Hypothalamus (tissue), 51 donors: ENCODE measurements around the gene SH3TC2.

ENCODE experiments used
- DNase-seq, 51 donors: peaks; one replicate each; lab custom pipeline; 2025; lab: John Stamatoyannopoulos, UW

The SH3TC2 gene

DNA sequence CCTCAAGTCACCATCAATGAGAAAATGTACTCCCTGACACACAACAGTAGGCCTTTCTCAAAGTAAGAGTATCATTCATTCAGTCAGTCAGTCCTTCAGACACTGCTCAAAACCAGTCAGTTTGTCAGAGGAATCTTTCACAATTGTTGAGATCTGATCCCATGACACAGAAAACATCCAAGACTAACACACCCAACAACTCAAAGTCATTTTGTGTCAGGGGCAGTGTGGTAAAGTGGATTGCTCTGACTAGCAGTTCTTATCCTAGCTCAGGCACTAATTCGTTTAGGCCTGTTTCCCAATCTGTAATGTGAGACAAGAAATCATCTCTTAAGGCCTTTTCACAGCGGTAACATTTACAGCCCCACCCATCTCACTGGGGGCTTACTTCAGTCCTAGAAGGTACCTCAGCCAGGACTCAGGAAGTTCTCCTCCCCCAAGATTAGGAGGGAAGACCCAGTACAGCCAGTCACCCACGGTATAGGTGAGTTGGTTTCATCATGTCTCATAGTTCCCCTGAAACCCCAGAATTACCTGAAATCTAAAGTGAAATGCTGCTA is 31.9 kb downstream of the SH3TC2 start:
- DNase-seq: no peak

DNA sequence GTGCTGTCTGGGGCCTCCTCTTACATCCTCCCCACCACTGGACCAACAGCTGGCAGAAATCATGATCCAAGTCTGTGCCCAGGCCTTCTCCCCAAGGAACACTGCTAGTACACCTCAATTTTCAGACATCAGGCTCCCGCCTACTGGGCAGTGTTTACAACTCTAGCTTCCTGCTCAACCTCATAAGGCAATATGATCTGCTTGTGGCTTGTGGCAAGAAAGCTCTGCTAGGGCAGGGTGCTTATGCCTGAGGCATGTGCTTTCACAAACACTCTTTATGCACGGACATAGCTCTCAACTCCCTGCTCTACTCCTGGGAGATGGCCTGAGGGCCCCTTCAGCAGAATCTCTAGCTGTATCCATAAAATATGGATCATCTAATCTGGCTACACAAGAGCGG is 32.5 kb downstream of the SH3TC2 start:
- DNase-seq: no peak

DNA sequence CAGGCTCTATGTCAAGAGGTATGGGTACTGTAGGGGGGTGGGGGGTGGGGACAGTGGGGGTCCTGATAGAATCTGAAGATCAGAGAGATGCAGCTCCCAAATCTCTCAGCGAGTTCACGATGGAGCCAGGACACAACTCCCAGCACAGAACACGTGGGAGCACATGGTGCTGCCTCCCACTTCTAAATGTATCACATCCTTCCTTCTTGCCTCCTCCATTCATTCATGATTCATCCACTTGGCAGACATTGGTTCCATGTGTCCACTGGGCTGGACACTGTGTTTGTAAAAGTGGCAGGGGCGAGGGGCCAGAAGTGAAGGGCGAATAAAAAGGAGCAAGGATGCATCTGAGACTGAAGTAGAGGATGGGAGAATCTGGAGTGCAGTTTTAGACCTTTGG is 33.9 kb downstream of the SH3TC2 start:
- DNase-seq: no peak

DNA sequence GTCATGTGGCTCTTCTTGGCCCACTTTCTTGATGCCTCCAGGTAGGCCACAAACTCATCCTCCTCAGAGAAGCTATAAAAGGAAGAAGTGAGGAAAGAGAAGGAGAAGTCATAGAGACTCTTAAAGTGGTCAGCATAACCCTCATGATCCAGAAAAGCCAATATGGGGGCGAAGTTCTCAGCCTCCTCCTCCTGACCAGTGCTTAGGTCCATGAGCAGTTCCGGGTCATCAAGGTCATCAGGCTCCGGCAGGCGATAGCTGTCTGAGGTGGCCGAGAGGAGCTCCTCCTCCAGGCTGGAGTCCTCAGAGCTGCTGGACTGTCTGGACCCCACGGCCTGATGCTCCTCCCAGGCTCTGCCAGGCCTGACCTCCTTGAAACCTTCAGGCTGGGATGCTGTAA is 34.7 kb downstream of the SH3TC2 start:
- no peak for DNase-seq

DNA sequence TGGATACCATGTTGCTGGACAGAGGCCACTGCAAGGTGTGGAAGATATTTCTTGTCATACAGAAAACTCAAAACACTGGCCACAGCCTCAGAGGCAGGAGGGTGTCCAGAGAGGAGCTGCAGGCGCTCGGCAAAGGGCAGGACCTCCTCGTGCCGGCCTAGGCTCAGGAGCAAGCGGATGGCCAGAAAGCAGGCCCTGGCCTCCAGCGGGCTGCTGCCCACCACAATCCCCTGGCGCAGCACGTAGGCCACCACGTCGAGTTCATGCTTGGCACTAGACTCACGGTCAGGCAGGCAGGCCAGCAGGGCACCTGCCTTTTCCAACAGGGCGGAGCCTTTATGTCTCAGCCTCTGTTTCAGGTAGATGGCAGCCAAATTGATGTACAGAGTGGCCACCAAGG is 35.2 kb downstream of the SH3TC2 start:
- DNase-seq: no peak

DNA sequence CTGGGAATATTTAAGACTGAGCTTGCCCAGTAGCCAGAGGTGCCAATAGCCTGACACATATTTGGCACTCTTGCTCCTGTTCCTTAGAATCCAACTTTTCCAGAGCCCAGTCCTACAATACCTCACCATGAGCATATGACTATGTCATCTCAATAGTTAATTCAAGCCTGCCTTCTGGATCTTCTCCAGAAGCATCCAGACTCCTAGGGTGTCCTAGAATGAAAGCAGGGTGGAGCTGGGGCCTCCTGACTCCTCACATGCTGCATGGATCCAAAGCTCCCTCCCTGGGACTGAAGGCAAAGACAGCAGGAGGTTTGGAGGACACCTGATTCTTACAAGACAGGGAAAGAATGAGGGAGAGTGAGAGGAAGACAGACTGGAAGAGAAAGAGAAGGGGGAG is 37.9 kb downstream of the SH3TC2 start:
- peak in 1 of 51 donors; percentile 14 for DNase-seq

DNA sequence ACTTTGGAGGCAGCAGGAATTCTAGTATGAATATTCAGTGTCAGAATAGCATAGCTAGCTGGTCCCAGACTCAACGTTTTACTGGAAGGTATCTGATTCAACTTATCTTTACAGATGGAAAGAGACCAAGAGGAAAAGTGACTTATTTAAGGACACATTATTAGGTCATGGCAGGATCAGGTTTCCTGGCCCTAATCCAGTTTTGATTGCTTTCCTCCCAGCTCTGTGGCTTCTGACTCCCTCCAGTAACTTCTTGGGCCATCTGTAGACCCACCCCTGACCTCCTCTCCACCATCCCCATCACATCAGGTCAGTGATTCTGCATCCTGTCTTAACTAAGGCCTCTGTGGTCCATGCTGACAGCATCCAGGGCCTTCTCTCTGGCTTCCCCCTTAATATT is 38.4 kb downstream of the SH3TC2 start:
- no peak for DNase-seq

DNA sequence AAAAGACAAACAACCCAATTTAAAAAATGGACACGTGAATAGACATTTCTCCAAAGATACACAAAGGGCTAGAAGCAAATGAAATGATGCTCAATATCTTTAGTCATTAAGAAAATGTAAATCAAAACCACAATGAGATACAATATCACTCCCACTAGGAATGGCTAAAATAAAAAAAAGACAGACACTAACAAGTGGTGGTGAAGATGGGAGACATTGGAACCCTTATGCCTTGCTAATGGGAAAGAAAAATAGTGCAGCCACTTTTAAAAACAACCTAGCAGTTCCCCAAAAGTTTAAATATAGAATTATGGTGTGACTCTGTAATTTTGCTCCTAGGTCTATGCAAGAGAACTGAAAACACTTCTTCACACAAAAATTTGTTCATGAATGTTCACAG is 40.7 kb downstream of the SH3TC2 start:
- DNase-seq: no peak

DNA sequence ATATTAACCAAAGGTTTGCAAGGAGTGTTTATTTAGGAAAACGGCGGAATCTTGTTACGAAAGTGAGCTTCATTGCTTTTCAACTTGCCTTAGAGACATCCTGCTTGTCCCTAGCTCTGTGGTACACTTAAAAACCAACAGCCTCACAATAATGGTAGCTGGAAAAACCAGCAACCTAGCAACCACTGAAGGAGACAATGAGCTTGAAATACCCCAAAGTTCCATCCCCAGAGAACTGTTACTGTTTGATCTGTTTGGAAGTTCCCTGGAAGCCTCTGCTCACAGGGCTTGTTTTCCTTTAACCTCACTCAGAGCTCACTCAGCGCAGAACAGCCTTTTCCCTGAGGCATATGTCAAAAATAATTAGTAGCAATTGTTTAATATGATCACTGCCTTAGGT is 43.2 kb downstream of the SH3TC2 start:
- no peak for DNase-seq

DNA sequence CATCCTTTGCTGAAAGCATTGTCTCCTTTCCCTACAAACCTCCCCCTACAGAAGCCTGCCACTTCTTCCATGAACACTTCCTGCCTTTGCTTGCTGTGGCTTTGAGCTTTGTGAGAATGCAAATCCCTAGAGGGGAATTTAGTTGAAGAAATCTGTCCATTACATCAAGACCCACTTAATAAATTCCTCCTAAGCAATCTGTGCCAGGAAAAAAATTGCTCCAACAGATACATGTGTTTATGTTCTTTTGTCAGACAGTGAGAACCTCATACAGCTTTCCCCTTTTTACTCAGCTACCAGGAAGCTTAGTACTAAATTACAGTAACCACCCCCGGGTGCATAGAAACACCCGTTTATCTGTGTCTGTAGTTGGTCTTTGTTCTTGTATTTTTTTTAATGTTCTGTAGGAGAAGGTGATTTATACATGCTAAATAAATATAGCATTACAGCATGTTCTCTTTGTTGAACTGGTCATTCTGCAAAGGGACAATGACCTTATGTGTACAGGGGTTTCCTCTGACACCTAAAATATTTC is 43.9 kb downstream of the SH3TC2 start:
- no peak for DNase-seq

DNA sequence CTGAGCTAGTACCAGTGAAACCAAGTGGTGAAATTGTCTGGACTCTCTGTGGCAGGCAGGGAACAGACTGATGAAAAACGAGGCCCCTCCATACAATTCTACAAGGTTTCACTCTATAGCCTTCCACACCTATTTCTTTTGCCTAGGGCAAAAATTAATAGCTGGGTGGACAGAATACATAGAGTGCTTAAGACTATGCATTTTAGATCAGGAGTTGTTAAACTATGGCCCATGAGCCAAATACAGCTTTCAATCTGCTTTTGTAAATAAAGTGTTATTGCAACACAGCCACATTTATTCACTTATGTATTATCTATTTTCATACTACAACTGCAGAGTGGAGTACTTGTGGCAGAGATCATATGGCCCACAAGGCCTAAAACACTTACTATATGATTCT is 45.2 kb downstream of the SH3TC2 start:
- no peak for DNase-seq

DNA sequence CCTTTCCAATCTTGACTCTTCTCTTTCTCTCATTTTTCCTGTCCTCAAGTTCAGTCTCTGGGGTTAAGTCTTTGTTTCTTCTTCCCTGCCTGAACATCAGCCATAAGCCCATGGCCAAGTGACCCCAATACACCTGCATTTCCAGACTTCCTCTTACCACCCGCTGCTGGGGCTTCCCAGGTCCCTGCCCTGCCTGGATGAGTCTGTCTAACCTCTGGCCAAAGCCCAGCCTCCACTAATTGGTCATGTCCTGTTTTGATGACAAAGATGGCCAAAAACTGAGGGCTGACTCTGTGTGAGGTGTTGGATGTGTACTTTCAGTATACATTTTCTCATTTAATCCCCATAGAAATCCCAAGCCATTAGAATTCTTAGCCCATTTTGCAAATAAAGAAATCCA is 47.3 kb downstream of the SH3TC2 start:
- DNase-seq: no peak

DNA sequence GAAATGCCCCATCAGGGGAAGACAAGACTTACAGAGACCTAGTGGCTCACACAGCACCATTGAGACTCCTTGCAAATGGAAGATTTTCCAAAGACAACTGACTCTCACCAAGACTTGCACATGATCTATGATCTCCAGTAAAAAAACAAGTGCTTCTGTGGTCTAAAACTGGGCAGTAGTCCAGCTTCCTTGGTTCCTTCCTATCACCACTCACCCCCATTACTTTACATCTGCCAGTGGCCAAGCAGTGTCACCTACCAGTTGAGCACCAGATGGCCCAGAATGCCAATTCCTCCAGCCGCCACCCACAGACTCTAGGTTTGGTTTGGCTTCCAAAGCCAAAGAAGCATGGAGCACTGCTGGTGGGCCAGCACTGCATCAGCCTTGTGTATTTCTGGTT is 47.7 kb downstream of the SH3TC2 start:
- no peak for DNase-seq

DNA sequence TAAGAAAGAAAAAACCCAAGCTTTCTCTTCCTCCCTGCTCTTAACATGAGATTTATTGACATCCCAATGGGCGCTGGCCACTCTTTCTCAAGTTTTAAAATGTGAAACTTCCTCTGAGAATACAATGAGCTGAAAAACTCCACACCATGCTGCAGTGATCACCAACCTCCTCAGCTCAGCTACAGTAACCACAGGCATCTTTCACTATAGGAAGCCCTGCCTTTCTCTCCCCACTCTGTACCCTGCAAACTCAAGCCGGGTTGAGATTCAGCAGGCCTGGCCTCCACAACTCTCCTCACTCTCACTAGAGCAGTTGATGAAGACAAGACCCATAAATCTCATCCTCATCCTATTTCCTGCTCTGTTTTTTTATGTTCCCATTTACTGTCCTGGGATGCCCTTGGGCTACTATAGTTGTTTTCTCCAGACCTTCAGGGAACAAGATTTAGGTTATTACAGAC is 48.3 kb downstream of the SH3TC2 start:
- no peak for DNase-seq

DNA sequence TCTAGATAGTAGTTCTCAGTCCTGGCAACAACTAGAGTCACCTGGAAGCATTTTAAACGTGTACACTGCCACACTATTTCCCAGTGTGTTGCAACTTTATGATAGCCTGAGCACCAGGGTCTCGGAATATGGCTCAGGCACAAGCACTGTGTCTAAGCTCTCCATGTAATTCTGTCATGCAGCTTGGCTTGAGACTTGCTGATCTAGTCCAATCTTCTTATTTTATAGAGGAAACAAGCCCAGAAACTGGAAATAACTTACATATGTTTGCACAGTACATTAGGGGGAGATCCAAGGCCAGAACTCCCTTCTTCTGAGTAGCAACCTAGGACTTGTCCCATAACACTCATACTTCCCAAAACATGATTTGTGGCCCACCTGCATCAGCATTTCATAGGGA is 49.1 kb downstream of the SH3TC2 start:
- no peak for DNase-seq

DNA sequence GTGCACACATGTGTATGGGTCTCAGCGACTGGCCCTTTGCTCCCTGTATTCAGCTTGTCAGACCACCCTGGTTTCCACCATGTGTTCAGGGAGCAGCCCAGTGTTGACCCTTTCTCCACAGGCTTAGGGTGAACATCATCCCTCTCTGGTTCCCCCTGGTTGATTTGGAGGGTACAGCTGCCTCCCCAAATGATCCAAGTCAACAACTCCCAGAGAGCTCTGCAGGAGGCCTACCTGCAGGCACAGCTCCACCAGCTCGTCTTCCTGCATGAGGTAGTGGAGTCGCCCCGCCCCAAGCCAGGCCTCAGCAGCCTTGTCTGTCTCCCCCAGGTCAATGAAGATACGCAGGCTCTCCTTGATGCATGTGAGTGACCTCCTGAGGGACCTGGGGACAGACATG is 50.5 kb downstream of the SH3TC2 start:
- DNase-seq: no peak

DNA sequence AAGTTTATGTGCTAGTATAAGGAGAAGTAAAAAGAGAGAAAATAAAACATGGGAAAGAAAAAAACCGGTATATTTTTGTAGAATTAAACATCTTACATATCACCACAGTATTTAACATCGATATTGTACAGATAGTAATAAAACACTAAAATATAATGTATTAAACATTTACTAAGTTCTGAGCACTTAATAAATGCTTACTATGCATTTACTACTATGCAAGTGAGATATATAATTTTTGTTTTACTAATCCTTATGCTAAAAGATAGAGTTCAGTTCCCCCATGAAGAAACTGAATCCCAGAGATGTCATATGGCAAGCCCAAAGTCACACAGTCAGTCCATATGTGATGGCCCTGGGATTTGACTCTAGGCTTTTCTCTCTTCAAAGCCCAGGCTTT is 51.1 kb downstream of the SH3TC2 start:
- DNase-seq: no peak

DNA sequence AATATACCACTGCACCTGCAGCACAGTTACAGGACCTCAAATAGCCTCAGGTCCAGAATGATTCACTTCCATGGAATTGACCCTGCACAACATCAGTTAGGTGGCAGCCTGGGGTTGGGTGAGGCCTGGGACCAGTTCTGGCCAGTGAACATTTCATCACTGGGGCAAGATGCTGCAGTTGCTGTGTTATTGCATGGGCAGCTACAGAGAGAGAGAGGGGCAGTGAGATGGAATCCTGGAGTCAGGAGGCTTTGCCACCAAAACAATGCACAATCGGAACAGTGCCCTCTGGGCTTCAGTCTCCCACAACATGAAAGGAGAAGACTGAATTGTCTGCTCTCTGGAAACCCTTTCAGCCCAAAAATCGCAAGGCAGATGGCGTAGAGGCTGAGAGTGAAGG is 51.8 kb downstream of the SH3TC2 start:
- DNase-seq: peak in 13 of 51 donors; percentile 4 to 41 (median 19)

DNA sequence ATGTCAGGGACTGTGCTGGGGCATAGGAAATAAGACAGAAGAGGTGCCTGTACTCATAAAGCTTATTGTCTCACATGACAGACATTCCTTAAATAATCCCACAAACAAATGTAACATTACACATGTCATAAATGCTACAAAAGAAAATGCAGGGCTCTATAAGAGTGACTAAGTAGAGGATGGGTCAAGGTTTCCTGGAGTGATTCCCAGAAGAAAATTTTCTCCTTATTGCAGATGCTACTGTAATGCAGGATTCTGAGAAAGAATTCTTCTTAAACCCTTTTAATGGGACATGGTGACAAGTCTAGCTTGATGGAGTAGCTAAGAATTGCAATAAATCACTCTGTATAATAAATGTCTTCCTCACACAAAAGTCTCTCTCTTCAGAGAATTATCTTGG is 55.7 kb downstream of the SH3TC2 start:
- DNase-seq: no peak

DNA sequence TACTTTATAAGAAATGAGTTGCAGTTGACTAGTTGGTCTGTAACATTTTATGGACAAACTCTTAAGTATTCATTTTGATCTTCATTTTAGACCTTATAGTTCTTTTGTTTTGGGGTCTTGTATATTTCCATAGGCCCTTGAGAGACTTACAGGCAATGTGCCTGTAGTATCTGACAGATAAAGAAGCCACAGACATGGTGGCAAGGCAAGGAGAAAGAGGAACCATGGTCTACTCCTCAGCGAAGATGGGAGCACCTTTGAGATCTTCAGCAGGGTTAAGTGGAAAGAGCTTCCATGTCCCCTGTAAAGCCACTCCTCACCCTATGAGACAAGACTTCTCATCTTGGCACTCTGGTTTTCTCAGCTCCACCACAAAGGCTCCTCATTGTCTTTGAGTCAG is 56.4 kb downstream of the SH3TC2 start:
- DNase-seq: no peak

DNA sequence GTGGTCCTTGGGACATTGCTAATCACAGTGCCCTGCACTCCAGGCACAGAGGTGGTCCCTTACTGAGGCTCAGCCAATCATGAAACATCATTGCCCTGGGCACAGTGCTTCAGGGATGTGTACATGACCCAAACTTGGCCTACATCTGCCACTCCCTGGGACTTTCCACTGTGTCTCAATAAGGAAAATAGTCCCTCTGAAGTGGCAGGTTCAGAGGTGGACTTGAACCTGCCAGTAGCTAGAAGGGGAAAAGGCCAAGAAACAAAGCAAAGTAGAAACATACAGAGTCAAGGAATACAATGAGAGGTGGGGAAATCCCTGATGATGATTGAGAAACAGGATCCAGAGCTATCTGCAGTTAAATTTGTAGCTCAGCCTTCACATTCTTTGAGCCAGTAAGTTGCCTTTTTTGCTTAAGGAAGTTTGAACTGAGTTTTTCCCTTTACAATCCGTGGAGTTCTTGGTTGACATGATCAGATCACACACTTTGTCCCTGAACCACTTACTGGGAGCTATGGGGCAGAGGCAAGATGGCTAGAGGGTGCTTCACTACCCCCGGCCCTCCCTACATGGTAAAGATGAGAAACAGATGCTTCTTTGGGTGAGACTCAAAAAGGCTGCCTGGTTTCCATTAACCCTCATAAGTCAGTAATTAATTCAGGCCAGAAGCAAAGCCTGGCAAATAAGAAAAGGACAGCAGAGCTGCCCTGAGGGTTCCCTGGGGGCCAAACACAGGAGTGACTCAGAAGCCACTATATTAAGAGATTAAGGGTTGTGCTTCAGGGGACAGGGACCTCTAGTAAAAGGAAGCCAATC is 57.6 kb downstream of the SH3TC2 start:
- DNase-seq: no peak

DNA sequence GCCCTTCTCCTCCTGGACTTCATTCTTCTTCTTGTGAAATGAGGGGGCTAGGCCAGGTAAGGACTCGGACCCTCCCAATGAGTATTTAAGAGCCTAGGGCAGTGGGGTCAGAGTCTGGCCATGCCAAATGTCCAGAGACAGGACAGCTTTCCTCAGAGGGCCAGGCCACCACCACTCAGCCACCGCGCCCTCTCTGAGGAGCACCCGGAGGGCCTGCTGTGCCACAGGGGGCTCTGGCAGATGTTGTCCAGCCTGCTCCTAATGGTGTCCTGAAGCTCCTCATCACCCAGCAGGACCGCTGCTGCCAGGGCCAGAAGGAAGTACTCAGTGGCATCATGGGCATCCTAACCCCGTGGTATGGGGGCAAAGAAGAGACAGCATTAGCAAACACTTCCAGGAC is 58.3 kb downstream of the SH3TC2 start:
- no peak for DNase-seq
